ENCODE measurements around the gene CDON.
"Not testable (repeated sequence)": the region's sequence is repeated elsewhere in the genome, so short reads cannot be mapped to it uniquely, and the experiment has no call there.

The CDON gene

GRCh38 chr11:125921042-125921441 lies 141.6 kb downstream of the CDON start:
- DNase-seq = no peak

- DNase-seq = no peak
Measured at GRCh38 chr11:125918140-125918840, 144.4 kb downstream of the CDON start.

GRCh38 chr11:125916683-125917347 lies 145.9 kb downstream of the CDON start:
- DNase-seq = no peak

GRCh38 chr11:125914601-125915000 lies 148.1 kb downstream of the CDON start:
- DNase-seq = not testable (repeated sequence)

GRCh38 chr11:125910226-125910849 lies 152.3 kb downstream of the CDON start:
- no peak for DNase-seq

All from GOT3 (cell line).